Astrocyte of the hippocampus (primary cell): ENCODE measurements around the gene MRPL52.
"Not testable (repeated sequence)": the region's sequence is repeated elsewhere in the genome, so short reads cannot be mapped to it uniquely, and the experiment has no call there.

Experiments used
- DNase-seq: peaks from one replicate; pipeline ENCODE4 v3.0.0; 2011; ENCODE audit warnings: low read depth, low spot score

MRPL52 gene

GRCh38 chr14:22837750-22838538 lies 8.3 kb downstream of the MRPL52 start:
- DNase-seq, result peak; percentile 64

GRCh38 chr14:22838631-22839041 lies 8.9 kb downstream of the MRPL52 start:
- DNase-seq, result peak; percentile 73

DNA sequence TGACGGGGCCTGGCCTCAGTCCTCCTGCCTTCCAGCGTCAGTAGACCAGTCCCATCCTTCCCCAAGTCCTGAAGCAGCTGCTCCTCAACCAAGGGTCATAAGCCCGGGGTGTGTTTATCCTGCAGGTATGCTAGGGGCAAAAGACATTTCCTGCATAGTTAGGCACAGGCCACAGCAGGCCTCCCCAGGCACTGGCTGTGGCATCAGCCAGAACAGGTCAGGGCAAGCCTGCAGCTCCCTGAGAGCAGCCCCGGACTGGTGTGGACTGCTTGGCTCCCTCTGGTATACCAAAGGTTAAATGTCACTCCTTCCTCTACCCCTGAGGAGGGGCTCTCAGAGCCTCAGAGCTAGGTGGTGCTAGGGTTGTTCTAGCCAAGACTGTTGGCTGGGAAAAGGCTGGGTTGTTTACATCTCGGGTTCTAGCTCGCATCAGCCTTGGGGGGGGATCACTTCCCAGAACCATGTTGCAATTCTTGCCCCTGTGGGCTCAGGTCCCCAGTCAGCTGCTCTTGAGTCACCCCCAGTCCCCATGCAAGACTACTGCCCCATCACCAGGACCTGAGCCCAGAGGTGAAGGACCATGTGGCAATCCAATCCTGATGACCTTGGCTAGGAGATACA lies 9.6 kb downstream of the MRPL52 start:
- DNase-seq, result no peak

- DNase-seq, result no peak
These were observed 11.6 kb downstream of the MRPL52 start for GRCh38 chr14:22841311-22841710.

DNA sequence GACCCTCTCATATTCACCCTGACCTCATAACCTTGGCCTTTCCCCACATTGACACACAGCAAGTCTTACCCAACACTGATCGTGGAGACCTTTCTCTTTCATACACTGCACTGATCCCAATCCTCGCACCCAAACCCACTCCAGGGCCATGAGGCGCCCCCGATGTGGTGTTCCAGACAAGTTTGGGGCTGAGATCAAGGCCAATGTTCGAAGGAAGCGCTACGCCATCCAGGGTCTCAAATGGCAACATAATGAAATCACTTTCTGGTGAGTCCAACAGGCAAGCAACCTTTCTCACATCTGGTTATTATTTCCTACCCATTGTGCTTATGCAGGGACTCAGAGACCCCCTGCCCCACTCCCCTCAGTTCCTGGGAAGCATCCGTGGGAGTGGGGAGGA lies 12.1 kb downstream of the MRPL52 start:
- no peak for DNase-seq

- no peak for DNase-seq
These were observed 12.8 kb downstream of the MRPL52 start for GRCh38 chr14:22842211-22843122.

DNA sequence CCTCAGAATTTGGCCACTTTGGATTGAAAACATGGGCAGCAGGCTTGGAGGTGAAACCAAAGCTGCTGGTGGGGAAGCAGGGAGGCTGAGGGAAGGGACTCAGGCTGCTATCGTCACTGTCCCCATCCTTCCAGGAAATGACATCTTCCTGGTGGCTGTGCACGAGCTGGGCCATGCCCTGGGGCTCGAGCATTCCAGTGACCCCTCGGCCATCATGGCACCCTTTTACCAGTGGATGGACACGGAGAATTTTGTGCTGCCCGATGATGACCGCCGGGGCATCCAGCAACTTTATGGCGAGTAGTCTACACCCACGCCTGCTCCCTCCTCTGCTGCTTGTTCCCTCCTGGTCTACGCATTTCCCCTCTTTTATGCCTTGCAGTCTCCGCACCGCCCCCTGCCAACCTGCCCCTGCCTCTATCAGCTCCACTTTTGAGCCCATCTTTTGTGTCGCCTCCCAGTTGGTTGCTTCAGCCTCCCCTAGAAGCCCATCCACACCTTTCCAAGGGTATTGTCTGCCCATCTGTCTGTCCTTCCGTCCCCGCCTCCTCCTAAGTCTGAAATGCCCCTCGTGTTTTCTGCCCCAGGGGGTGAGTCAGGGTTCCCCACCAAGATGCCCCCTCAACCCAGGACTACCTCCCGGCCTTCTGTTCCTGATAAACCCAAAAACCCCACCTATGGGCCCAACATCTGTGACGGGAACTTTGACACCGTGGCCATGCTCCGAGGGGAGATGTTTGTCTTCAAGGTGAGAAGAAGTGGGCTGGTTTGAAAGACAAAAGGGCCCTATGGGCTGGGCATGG lies 13.6 kb downstream of the MRPL52 start:
- no peak for DNase-seq

GRCh38 chr14:22844221-22845102 lies 14.8 kb downstream of the MRPL52 start:
- DNase-seq, result no peak

DNA sequence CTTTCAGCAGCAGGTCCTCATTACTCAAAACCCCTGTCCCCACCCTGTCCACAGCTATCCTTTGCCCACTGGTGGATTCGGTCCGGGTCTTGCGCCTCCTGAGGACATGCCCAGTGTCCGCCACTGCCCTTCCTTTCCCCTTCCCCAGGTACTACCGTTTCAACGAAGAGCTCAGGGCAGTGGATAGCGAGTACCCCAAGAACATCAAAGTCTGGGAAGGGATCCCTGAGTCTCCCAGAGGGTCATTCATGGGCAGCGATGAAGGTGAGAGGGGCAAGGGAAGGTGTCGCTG lies 15.4 kb downstream of the MRPL52 start:
- no peak for DNase-seq

- no peak for DNase-seq
These were observed 16.3 kb downstream of the MRPL52 start for GRCh38 chr14:22845821-22846625.

GRCh38 chr14:22846811-22847307 lies 17.2 kb downstream of the MRPL52 start:
- DNase-seq, result no peak

DNA sequence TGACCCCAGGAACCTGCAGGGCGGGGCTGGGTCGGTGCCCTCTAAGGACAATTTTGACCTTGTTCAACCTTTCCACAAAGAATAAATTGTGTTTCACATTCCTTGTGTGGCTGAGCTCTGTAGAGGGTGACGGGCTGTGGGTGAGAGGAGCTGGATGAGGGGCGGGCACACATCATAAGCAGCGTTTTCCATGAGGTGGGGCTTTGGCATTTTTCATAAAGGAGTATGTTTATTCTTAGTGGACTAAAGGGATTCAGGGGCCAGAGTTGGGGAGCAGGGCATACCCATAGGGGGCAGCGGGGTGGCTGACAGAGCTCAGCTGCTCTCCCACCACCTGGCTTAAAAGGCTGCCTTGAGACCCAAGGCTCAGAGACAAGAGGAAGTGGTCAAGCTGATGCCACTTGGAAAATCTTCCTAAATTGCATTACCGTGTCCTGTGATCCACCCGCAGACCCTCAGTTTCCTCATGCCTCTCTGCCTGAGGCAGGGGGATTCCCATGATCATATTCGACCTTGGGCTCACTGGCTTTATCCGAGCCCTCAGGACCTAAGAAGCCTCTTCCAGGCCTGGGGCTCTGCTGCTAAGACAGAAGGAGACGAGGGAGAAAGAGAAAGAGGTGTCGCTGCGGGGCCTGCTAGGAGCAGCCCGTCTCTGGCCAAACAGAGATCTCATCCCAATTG lies 18.1 kb downstream of the MRPL52 start:
- DNase-seq, result peak; percentile 37

DNA sequence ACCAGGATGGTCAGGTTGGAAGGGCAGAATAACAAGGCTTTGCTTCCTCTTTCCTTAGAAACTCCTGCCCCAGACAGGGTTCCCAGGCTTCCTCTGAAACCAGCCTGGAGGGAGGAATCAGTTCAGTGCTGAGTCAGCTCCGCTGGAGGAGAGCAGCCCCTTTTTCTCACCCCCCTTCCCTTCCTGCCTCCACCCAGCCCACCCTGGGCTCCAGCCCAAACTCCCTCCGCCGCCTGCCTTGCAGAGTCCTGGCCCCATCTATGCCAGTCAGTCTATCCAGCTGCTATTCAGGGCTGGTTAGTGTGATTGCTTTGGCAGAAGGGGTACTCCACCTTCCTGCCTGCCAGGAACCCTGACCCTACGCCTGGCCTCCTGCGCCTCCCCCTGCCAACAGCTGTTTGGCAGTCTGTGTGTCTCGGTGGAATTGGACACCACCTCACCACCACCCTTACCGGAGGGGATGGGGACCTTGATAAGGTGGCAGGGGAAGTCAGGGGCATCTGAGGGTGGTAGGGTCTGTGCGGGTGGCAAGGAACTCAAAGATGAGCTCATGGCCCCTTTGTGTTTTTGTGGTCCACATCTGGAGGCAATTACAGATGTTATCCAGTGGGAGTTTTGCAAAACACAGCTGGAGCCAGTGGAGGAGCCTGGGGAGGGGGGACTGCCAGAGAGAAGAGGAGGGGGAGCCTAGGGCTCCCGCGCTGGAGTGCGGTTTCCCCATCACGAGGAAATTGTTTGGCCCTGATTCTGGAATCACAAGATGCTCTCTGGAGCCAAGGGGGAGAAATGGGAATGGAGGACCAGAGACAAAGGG lies 18.9 kb downstream of the MRPL52 start:
- DNase-seq, result peak; percentile 92

DNA sequence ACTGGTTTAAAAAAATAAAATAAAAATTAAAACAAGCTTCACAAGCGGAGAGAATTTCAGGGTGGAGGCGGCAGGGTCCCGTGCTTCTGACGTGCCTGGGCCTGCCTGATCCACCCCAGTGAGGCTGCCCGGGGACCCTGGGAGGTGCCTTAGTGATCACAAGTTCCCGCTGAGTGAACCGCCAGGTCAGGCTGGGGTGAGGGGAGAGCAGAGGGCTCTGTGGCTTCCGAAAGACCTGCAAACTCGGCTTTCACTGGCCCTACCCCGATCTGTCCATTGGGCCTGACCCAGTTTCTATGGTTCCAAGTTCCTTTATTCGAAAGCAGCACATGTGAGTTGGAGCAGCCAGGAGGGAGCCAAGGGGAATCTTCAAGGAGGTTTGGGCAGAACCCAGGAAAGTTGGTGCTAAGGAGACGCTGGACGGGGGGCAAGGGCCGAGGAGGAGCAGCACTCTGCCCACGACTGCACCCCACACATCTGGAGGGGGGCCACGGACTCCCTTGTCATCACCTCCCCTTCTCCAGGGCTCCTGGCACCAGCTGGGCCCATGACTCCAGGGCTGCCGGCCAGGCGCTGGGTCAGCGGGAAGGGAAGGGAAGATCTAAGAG lies 19.6 kb downstream of the MRPL52 start:
- peak; percentile 44 for DNase-seq

DNA sequence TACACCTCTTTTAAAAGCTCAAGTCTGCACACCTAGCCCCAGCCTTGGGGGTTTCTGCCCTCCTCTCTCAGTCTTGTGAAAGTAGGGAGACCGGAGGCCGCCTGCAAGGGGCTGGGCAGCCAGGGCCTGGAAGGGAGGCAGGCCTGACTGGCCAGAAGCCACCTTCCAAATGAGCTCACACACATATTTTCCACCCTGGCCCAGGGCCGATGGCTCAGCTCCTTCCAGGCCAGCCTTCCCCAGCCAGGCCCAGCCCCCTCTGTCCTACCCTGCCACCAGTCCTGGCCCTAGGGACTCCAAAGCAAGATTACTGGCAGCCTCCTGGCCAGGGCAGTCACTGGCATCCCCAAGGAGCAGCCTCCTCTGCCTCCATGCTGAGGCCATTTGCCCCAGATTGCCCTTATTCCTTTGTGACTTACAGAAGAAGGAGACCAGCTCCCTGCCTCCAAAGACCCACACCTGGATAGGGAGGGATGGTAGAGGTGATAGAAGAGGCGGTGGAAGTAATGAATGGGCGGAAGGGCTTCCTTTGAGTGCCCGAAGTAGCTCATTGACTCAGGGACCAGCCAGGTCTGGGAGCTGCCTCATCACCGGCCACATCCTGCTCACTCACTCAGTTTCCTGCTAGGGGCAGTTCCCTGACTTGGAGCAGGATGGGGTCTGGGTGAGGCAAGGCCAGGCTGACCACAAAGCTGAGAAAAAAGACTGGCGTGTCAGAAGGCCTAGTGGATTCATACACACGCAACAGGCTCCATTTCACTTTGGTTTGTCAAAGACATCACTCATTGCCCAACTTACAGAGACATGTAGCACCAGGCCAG lies 21.5 kb downstream of the MRPL52 start:
- DNase-seq, result peak; percentile 96

- DNase-seq, result not testable (repeated sequence)
These were observed 22.5 kb downstream of the MRPL52 start for GRCh38 chr14:22852178-22852577.

GRCh38 chr14:22852599-22852939 lies 22.9 kb downstream of the MRPL52 start:
- no peak for DNase-seq
